SIG-M5 treated with dmso at 0.1 percent for 504 hours (cell line): ENCODE results near the gene UBE2F.
A peak's percentile ranks its signal among the peaks of the same experiment; 100 is the strongest.
"Not testable (repeated sequence)": the region's sequence is repeated elsewhere in the genome, so short reads cannot be mapped to it uniquely, and the experiment has no call there.

ENCODE experiments used
- DNase-seq: peaks from one replicate; lab custom pipeline; 2025; ENCODE audit not compliant: unreplicated experiment; lab: John Stamatoyannopoulos, UW

The UBE2F gene

GRCh38 chr2:237943395-237944094, 23.3 kb upstream of the UBE2F start:
- no peak for DNase-seq

- no peak for DNase-seq
Measured at GRCh38 chr2:237944302-237944701, 22.5 kb upstream of the UBE2F start.

- no peak for DNase-seq
Measured at GRCh38 chr2:237946423-237946822, 20.4 kb upstream of the UBE2F start.

GRCh38 chr2:237951354-237951753, 15.5 kb upstream of the UBE2F start:
- not testable (repeated sequence) for DNase-seq

GRCh38 chr2:237951878-237952277, 14.9 kb upstream of the UBE2F start:
- no peak for DNase-seq

GRCh38 chr2:237952851-237953250, 14.0 kb upstream of the UBE2F start:
- DNase-seq: no peak

- no peak for DNase-seq
Measured at GRCh38 chr2:237955640-237956401, 11.0 kb upstream of the UBE2F start.

GRCh38 chr2:237956402-237956736, 10.4 kb upstream of the UBE2F start:
- no peak for DNase-seq

- DNase-seq: no peak
Measured at GRCh38 chr2:237961637-237962036, 5.2 kb upstream of the UBE2F start.

GRCh38 chr2:237962432-237963084, 4.3 kb upstream of the UBE2F start:
- DNase-seq: no peak

GRCh38 chr2:237963490-237963991, 3.3 kb upstream of the UBE2F start:
- DNase-seq: not testable (repeated sequence)

- no peak for DNase-seq
Measured at GRCh38 chr2:237964194-237964577, 2.6 kb upstream of the UBE2F start.

- no peak for DNase-seq
Measured at GRCh38 chr2:237964578-237965404, 2.0 kb upstream of the UBE2F start.

GRCh38 chr2:237965844-237966243, 970 bp upstream of the UBE2F start:
- DNase-seq: not testable (repeated sequence)

GRCh38 chr2:237966250-237966564, 607 bp upstream of the UBE2F start:
- no peak for DNase-seq

GRCh38 chr2:237967463-237967951, 693 bp downstream of the UBE2F start:
- no peak for DNase-seq

- DNase-seq: peak; percentile 97
Measured at GRCh38 chr2:237968048-237968862, 1.4 kb downstream of the UBE2F start.

GRCh38 chr2:237971661-237972060, 4.8 kb downstream of the UBE2F start:
- DNase-seq: no peak

GRCh38 chr2:237972211-237972610, 5.4 kb downstream of the UBE2F start:
- DNase-seq: no peak

- no peak for DNase-seq
Measured at GRCh38 chr2:237972936-237973335, 6.1 kb downstream of the UBE2F start.
